CD4-positive, alpha-beta T cell treated with Interleukin-4 for 1 hour (primary cell): ENCODE results near the gene IFIT5.
"Not testable (repeated sequence)": the region's sequence is repeated elsewhere in the genome, so short reads cannot be mapped to it uniquely, and the experiment has no call there.

Experiments used
- DNase-seq, 2 donors: peaks; one replicate each; pipeline ENCODE4 v3.0.0-alpha.2; 2020 to 2022

The IFIT5 gene

GRCh38 chr10:89414146-89414878, at the start of gene IFIT5:
Gene IFIT5, plus strand, starts transcription at chr10:89414568. Its CDS starts 231 bp downstream, at chr10:89414799.
- DNase-seq = peak; percentile 68 to 79

DNA sequence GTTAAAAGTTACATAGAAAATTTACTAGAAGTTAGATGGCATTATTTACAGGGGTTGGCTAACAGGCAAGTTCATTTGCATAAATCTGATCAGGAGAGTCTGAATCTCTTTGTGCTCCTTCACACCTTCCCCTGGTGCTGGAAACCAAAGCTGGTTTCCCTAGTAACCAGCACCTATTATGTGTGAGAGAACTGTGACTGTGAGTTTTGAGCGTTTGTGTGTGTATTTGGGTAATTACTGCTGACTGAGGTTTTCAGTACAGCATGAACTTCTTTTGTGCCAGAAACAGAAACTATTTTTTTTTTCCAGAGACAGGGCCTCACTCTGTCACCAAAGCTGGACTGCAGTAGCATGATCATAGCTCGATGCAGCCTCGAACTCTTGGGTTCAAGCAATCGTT, 46.8 kb upstream of the IFIT5 start:
- DNase-seq = peak in 1 of 2 donors; percentile 53

- no peak for DNase-seq
These were observed 46.2 kb upstream of the IFIT5 start for GRCh38 chr10:89368129-89368528.

DNA sequence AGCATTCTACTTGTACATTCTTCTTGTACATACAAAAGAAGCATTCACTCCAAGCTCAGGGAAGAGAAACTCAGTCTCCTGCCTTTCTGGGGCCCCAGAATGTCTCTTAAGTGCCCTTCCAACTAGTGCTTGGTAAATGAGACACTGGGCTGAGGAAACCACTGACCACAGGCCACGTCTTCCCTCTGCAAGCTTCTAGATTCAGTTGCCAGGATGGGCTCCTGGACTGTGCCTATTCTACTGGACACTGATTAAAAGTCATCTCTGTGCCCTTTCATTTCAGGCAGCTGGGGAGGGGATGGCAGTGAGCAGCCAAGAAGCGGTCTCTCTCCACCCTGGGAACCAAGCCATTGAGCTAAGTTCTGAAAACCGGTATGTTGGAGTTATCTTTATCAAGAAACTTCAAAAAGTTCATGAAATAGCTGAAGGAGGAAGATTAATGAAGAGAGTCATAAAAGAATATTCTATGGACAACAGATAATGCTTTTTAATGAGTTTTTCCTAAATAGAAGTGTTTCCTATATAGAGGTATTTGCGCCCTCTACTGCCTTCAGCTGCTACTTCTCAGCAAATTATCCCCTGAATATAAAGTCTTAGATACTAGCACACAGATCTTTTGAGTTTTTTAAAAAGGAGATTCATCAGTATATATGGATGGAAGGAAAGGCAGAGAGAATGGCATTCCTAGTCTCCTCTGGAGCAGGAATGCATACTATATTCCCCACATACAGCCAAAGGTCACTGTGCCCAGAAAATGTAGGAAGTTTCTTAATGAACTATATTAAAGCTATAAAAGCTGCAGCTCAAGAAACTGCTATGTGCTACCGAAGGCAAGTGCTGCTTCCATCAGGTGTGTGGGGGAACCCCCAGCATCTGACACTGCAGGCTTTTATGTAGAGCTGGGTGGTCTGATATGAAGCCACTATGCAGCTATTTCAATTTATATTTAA, 44.9 kb upstream of the IFIT5 start:
- peak in 1 of 2 donors; percentile 29 for DNase-seq

DNA sequence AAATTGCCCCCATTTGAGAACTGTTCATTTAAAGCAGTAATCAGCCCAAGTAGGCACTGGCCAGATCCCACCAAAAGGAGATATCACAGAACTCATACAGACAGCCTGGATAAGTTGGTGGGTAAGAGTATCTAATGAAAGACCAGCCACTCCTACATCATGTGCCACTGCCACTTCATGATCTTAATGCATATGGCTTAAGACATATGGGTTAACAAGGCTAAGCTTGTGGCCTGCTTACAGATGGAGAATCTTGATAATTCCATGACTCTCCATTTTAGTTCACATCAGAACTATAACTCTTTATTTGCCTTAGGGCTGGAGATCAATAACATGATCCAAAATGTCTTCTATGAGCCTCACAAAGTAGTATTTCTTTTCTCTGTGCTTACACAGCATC, 43.3 kb upstream of the IFIT5 start:
- DNase-seq = no peak

DNA sequence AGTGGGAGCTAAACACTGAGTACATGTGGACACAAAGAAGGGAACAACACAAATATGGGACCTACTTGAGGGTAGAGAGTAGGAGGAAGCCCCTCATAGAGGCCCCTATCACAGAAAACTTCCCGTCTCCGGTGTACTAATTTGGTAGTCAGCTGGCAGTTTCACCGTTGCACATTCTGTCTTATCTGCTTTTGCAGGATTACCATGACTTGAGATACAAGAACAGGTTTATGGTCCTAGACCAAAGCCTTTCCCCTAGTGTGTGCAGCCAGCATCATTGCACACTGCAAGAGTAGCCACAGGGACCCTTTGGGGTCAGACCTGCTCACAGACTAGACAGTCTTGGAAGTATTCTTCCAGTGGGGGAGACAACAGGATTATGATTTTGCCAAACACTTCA, 42.4 kb upstream of the IFIT5 start:
- DNase-seq = no peak

GRCh38 chr10:89373916-89374711, 40.3 kb upstream of the IFIT5 start:
- DNase-seq = no peak

DNA sequence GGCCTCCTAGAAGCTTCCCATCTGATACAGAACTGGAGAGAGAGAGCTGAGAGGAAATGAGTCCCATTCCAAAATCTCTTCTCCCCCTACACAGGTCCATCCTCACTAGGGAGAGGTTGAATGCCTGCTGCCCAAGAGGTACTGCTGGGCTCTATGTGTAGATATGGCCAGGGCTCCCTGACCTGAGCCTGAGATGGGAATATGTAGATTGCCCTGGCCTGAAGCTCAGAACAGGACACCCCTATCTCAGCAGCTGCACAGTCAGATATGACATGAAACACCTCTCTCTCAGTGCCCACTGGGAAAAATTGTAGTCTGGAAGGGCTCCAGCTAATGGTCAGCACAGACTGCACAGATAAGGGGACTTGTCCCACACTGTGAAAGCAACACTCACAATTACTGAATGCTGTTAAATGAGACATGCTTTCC, 39.6 kb upstream of the IFIT5 start:
- DNase-seq = no peak

- no peak for DNase-seq
These were observed 36.4 kb upstream of the IFIT5 start, which contains the start of gene IFIT1B for GRCh38 chr10:89377705-89378637. Gene IFIT1B, plus strand, starts transcription at chr10:89378056. Its CDS starts 80 bp downstream, at chr10:89378136.

- DNase-seq = no peak
These were observed 35.3 kb upstream of the IFIT5 start for GRCh38 chr10:89379103-89379502.

DNA sequence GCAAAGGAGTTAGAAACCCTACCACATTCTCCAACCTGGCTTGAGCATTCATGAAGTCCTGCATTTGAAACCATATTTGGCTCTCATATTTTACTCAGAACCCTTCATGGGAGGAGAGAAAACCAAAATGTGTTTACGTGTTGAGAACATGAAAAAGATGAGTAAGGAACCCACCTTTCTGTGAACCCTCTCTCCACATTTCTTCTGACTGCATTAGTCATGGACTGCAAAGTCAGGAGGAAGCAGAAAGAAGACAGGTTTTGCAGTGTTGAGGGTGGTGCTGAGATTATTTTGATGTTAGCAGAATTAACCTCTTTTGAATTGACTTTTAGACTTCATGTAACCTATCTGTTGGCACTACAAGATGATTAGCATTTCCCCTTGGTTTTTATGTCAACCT, 31.6 kb upstream of the IFIT5 start:
- no peak for DNase-seq

GRCh38 chr10:89384474-89385340, 29.7 kb upstream of the IFIT5 start:
- DNase-seq = no peak

DNA sequence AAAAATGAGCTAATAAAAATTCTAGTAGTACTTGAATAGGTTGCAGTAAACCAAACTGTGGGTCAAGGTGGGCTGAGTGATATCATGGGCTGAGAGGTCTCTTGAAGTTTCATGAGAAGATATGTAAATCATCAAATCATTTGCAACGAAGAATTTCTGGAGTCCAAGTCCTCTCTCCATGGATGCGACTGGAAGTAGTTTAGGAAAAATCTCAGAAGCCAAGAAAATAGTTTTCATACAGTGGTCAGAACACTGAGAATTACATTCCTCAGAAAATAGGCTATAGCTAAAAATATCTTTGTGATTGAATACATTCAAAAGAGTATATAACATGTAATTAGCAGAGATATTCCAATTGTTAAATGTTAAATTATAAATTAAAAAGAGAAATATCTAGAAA, 25.6 kb upstream of the IFIT5 start:
- no peak for DNase-seq

DNA sequence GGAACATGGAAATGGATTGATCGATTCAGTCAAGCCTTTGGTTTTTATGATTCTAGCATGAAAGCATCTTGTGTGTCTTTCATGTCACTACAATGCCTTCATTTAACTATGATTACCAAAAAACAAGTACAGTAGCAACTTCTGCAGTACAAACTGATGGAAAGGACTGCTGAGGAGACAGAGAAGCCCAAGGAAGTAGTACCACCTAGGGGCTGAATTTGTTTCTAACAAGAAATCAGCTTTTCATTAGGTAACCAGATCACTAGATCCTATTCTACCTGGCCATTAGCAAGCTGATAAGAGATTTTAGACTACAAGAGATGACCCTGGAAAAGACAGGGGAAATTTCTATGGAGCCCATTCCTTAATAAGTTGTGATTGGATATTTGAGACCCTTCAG, 25.1 kb upstream of the IFIT5 start:
- peak in 1 of 2 donors; percentile 37 for DNase-seq

GRCh38 chr10:89390476-89391225, 23.7 kb upstream of the IFIT5 start:
- no peak for DNase-seq

DNA sequence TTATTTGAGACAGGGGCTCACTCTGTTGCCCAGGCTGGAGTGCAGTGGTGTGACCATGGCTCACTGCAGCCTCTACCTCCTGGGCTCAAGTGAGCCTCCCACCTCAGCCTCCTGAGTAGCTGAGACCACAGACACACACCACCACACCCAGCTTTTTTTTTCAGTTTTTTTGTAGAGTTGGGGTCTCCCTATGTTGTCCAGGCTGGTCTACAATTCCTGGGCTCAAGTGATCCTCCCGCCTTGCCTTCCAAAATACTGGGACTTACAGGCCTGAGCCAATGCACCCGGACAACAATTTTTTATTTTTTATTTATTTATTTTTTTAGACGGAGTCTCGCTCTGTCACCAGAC, 23.2 kb upstream of the IFIT5 start:
- not testable (repeated sequence) for DNase-seq

DNA sequence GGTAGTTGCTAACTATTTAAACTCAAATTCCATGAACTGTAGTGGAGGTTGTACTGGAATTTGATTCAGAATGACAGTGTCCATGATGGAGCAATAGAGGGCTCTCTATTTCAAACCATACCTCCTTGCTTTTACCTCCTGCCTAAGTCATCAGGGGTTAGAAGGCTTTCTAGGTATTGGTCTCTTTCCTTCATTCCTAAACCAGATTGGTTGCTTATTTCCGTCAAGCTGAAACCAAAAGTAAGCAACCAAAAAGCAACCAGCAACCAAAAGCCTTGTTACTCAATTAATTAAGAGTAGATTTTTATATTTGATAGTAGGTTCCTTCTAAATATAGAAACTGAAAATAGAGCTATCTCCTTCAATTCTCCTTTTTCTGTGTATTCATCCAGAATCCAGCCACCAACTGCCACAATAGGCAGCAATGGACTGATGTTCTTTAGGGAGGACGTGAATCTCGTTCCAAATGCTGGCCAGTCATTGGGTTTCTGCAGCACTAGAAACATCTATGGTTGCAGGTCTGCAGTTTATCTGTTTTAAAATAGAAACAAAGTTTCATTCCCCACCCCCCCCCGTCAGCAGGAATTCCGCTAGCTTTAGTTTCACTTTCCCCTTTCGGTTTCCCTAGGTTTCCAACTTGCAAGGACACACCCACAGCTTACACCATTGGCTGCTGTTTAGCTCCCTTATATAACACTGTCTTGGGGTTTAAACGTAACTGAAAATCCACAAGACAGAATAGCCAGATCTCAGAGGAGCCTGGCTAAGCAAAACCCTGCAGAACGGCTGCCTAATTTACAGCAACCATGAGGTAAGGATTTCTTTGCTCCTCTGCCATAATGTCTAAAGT, 22.2 kb upstream of the IFIT5 start, which contains the start of gene IFIT1:
Gene IFIT1, plus strand, starts transcription at position 717 of the 850 bp plus-strand sequence. Its CDS starts 90 bp downstream, at position 807.
- DNase-seq = peak; percentile 29 to 86

- no peak for DNase-seq
These were observed 21.4 kb upstream of the IFIT5 start for GRCh38 chr10:89392974-89393373.

- DNase-seq = no peak
These were observed 20.5 kb upstream of the IFIT5 start for GRCh38 chr10:89393898-89394297.
